ENCODE data around the gene SMYD3.

The SMYD3 gene

GRCh38 chr1:246302251-246302625 is 204.8 kb downstream of the SMYD3 start:
- no peaks in the 10 kb centered on the region for H3K27me3 Mint-ChIP-seq

GRCh38 chr1:246301553-246302250 is 205.4 kb downstream of the SMYD3 start:
- Mint-ChIP-seq H3K9me3 (no peaks in the 10 kb centered on the region), H3K27ac (no peak overlapping the region), H3K4me1 (peaks cover 0 to 4% of the 10 kb centered on the region in 2 donors), H3K27me3 (no peaks in the 10 kb centered on the region), H3K4me3 (no peak overlapping the region), H3K36me3 (peaks cover 4 to 10% of the 10 kb centered on the region in 2 donors)
- ATAC-seq (replicated peaks) (no peak), DNase-seq (no peak)

More at GRCh38 chr1:246302251-246302625, 204.8 kb downstream of the SMYD3 start:
- Mint-ChIP-seq H3K4me3 (no peak overlapping the region), H3K9me3 (no peaks in the 10 kb centered on the region), H3K4me1 (no peaks in the 10 kb centered on the region), H3K36me3 (peaks cover 4 to 6% of the 10 kb centered on the region in 2 donors), H3K27ac (no peak overlapping the region)
- no peak for ATAC-seq (replicated peaks)
- no peak for DNase-seq

DNA sequence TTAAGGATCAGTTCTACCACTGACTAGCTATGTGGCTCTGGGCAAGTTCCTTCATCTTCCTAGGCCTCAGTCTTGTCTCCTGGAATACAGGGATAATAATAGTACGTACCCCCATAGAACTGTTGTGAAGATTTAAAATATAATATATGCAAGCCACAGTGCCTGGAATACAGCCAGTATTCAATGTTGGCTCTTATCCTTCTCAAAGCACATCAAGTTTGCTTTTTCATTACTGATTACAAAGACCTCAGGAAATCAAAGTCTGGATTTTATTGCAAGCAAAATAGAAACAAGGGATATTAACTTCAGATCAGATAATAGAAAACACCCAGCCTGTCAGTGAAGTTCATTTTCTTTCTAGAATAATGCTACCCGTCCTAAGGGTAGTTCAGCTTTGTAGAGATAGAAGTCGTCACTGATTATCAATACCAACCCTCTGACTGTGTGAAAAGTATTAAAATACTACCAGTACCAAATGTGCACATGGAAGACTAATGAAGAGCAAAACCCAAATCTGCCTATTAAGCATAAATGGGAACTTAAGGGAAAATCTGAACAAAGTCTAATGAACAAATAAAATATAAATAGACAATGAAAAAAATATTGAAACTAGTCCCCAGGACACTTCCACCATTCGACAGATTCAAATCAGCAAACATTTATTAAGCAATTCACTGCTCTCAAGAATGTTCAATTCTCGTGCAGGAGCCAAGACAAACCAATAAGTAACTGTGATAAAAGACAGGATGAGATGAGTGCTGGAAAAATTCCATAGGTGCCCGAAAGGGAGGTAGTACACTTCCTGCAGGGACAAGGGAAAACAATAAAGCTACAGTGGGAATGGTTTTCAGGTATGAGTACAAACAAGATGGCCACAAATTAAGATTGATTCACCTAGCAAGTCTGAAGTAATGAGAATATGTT is 206.2 kb downstream of the SMYD3 start:
- no peak for DNase-seq
- no peaks in the 10 kb centered on the region for H3K27me3 Mint-ChIP-seq

DNA sequence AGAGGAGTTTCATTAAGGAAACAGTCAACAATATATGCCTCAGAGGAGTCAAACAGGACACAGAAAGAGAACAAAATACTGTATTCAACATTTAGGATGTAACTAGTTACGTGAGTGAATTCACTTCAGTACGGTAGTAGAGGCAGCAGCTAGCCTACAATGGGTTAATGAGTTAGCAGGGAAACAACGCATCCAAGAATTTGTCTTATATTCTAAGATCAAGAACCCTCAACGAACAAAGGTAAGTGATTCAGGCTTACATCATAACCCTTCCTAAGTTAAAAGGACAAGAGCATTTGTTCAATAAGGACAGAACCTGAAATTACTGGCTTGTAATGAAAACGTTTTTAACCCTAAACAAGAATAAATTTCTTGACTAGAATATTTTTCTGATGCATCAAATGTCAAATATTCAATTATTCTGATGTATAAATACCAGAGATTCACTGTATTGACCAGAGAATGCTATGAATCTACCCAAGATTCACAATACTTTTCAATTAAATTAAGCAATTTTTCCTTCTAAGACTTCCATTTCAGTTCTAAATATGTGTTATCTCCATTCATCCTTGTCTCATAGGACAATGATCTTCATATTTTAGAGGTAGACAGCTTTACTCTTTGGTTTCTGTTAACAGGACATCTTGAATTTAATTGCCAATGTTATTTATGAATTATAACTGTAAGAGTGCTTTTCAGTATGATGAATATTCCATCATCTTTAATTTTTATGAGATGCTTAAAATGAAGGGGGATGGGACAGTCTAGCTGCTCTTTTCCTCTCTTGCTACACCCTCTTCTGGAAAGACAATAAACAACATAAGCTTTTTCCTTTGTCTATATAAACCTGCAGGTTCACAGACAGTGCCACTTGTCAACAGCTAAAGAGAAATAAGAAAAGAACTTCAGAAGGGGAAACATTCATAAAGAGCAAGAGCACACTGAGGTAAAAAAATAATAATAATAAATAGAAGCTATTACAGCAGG is 209.5 kb downstream of the SMYD3 start:
- Mint-ChIP-seq H3K4me1 (peaks cover 6 to 9% of the 10 kb centered on the region in 2 donors), H3K4me3 (no peak overlapping the region), H3K9me3 (no peaks in the 10 kb centered on the region), H3K27me3 (no peaks in the 10 kb centered on the region), H3K27ac (no peak overlapping the region), H3K36me3 (peaks cover 9 to 29% of the 10 kb centered on the region in 2 donors)
- no peak for DNase-seq
- ATAC-seq (replicated peaks) = no peak

More for the DNA sequence above, 206.2 kb downstream of the SMYD3 start:
- peaks cover 0 to 7% of the 10 kb centered on the region in 2 donors for H3K4me1 Mint-ChIP-seq
- no peak overlapping the region for H3K27ac Mint-ChIP-seq
- no peak for ATAC-seq (replicated peaks)
- peaks cover 5 to 15% of the 10 kb centered on the region in 2 donors for H3K36me3 Mint-ChIP-seq
- H3K9me3 Mint-ChIP-seq = no peaks in the 10 kb centered on the region
- H3K4me3 Mint-ChIP-seq = no peak overlapping the region

DNA sequence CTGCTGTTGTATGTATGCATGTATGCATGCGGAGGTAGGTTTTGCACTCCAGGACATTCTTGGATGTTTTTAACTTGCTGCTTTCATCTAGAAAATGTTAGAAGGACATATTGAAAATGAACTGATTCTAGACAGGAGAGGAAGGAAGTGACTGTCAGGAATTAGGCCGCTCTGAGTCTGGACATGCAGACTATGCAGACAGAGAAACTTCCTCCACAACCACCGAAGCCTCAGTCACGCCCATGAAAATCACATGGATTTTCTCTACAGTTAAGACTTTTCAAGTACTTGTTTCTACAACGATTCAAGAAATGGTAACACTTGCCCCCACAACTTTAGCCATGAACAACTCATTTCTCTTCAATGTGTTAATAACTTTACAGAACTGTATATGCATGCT is 211.1 kb downstream of the SMYD3 start:
- H3K9me3 Mint-ChIP-seq = no peaks in the 10 kb centered on the region
- peaks cover 9 to 30% of the 10 kb centered on the region in 2 donors for H3K36me3 Mint-ChIP-seq
- no peaks in the 10 kb centered on the region for H3K27me3 Mint-ChIP-seq
- H3K4me3 Mint-ChIP-seq = no peak overlapping the region
- DNase-seq (no peak), ATAC-seq (replicated peaks) (no peak)
- peaks cover 6 to 9% of the 10 kb centered on the region in 2 donors for H3K4me1 Mint-ChIP-seq
- no peak overlapping the region for H3K27ac Mint-ChIP-seq

GRCh38 chr1:246295340-246295739 is 211.7 kb downstream of the SMYD3 start:
- ATAC-seq (replicated peaks) (no peak), DNase-seq (no peak)
- peaks cover 9 to 30% of the 10 kb centered on the region in 2 donors for H3K36me3 Mint-ChIP-seq
- H3K27me3 Mint-ChIP-seq = no peaks in the 10 kb centered on the region
- peaks cover 6 to 9% of the 10 kb centered on the region in 2 donors for H3K4me1 Mint-ChIP-seq
- no peaks in the 10 kb centered on the region for H3K9me3 Mint-ChIP-seq
- no peak overlapping the region for H3K4me3 Mint-ChIP-seq
- no peak overlapping the region for H3K27ac Mint-ChIP-seq

DNA sequence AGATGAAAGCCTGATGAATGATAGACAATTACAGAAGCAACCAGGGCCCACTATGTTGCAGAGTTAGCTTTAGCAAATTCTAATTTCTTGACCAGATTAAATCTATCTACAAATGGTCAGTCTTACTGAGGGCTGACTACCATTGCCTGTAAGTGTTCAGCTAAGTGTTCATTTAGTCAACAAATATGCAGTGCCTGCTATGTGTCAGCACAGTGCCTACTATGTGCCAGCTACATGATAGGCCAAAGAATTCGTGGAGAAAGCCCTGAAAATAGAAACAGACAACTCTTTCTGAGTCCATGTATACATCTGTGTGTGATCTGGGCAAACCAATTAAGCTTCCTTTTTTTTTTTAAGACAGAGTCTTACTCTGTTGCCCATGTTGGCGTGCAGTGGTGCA is 212.8 kb downstream of the SMYD3 start:
- no peaks in the 10 kb centered on the region for H3K9me3 Mint-ChIP-seq
- DNase-seq (no peak), ATAC-seq (replicated peaks) (no peak)
- H3K4me1 Mint-ChIP-seq = peaks cover 6 to 9% of the 10 kb centered on the region in 2 donors
- peaks cover 6 to 28% of the 10 kb centered on the region in 2 donors for H3K36me3 Mint-ChIP-seq
- H3K4me3 Mint-ChIP-seq = no peak overlapping the region
- H3K27me3 Mint-ChIP-seq = no peaks in the 10 kb centered on the region
- H3K27ac Mint-ChIP-seq = no peak overlapping the region

DNA sequence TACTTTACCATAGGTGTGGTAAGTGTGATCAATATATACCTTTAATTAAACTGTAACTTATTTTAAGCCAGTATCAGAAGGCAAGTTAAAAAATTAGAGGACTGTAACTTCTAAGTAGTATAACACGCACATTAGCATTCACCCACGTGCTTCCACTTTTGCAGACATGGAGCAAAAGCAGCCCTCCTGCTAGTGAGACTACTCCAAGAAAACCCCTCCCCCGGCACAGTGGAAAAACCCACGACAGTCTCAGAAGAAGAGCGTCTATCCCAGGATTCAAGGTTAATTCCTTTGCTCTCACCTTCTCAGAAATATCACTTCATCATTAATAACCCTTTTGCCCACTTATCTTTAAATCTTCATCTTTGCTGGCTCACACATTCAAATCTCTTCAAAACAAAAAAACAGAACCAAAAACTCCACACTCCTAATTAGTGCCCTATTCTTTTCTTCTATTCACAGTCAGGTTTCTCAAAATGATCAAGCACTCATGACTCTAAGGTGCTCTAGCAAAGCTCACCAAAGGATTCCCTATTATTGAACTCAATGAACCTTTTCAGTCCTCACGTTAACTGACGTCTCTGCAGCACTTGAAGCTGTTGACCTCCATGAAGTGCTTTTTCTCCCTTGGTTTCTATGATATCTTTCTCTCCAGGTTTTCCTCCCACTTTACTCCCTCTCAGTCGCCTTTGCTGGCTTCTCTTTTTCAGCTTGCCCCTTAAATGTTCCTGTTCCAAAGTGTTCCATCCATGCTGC is 213.5 kb downstream of the SMYD3 start:
- Mint-ChIP-seq H3K36me3 (peaks cover 5 to 28% of the 10 kb centered on the region in 2 donors), H3K9me3 (no peaks in the 10 kb centered on the region), H3K4me3 (no peak overlapping the region), H3K27ac (no peak overlapping the region), H3K27me3 (no peaks in the 10 kb centered on the region), H3K4me1 (peaks cover 6 to 9% of the 10 kb centered on the region in 2 donors)
- DNase-seq = no peak
- no peak for ATAC-seq (replicated peaks)

DNA sequence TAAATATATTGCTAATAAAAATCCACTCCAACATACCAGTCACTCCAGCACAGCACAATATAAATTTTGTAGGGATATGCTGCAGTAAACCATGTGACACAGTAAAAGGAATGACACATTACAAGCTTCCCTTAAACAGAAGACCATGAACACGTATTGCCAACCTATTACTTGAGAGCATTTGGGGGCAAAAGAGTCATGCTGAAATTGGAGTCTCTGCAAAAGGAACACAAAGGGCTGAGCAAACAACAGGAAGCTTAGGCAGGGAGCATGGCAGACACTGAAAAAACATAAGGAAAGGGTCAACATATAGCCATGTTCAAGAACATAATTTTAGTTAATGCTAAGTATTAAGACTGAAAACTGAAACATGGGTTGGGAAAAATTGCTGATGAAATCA is 214.5 kb downstream of the SMYD3 start:
- Mint-ChIP-seq H3K9me3 (no peaks in the 10 kb centered on the region), H3K36me3 (peaks cover 5 to 28% of the 10 kb centered on the region in 2 donors), H3K27me3 (no peaks in the 10 kb centered on the region), H3K4me3 (no peak overlapping the region), H3K27ac (no peak overlapping the region), H3K4me1 (peaks cover 6 to 9% of the 10 kb centered on the region in 2 donors)
- no peak for DNase-seq
- ATAC-seq (replicated peaks) = no peak

DNA sequence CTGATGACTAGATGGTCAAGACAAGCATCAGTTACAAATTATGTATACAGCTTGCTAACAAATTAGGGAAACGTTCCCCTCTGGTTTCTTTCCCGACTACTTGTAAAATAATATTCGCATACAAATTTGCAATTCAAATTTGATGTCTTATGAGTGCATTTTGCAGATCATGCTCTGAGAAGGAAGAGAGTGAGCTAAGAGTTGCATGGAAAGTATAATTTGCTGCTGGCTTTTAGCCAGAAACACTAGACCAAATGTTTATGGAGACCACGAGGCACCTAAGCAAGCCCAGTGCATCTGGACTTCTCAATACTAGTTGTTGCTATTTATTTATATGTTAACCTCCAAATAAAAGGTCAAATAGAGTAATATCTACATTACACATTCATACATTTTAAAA is 216.0 kb downstream of the SMYD3 start:
- H3K4me3 Mint-ChIP-seq = no peak overlapping the region
- no peak overlapping the region for H3K27ac Mint-ChIP-seq
- no peaks in the 10 kb centered on the region for H3K27me3 Mint-ChIP-seq
- H3K4me1 Mint-ChIP-seq = peaks cover 3 to 6% of the 10 kb centered on the region in 2 donors
- ATAC-seq (replicated peaks) (no peak), DNase-seq (no peak)
- H3K36me3 Mint-ChIP-seq = peaks cover 5 to 21% of the 10 kb centered on the region in 2 donors
- no peaks in the 10 kb centered on the region for H3K9me3 Mint-ChIP-seq

- DNase-seq = no peak
- no peak overlapping the region for H3K27ac Mint-ChIP-seq
- no peaks in the 10 kb centered on the region for H3K9me3 Mint-ChIP-seq
- no peaks in the 10 kb centered on the region for H3K27me3 Mint-ChIP-seq
- H3K36me3 Mint-ChIP-seq = peaks cover 5 to 11% of the 10 kb centered on the region in 2 donors
- H3K4me3 Mint-ChIP-seq = no peak overlapping the region
- peaks cover 0 to 8% of the 10 kb centered on the region in 2 donors for H3K4me1 Mint-ChIP-seq
- ATAC-seq (replicated peaks) = no peak
Measured at GRCh38 chr1:246283771-246284410, 223.2 kb downstream of the SMYD3 start.

- no peak for ATAC-seq (replicated peaks)
- Mint-ChIP-seq H3K36me3 (peaks cover 9 to 18% of the 10 kb centered on the region in 2 donors), H3K4me3 (no peak overlapping the region), H3K4me1 (peaks cover 0 to 9% of the 10 kb centered on the region in 2 donors), H3K9me3 (peaks cover 0 to 1% of the 10 kb centered on the region in 2 donors), H3K27ac (no peak overlapping the region), H3K27me3 (no peaks in the 10 kb centered on the region)
- no peak for DNase-seq
Measured at GRCh38 chr1:246281639-246282038, 225.4 kb downstream of the SMYD3 start.

- Mint-ChIP-seq H3K4me1 (peaks cover 0 to 9% of the 10 kb centered on the region in 2 donors), H3K4me3 (no peak overlapping the region), H3K9me3 (peaks cover 0 to 1% of the 10 kb centered on the region in 2 donors), H3K27ac (no peak overlapping the region), H3K27me3 (no peaks in the 10 kb centered on the region), H3K36me3 (peaks cover 9 to 18% of the 10 kb centered on the region in 2 donors)
- DNase-seq = no peak
- ATAC-seq (replicated peaks) = no peak
Measured at GRCh38 chr1:246281195-246281594, 225.9 kb downstream of the SMYD3 start.
